ENCODE measurements around the gene RAB4B.
A peak's percentile ranks its signal among the peaks of the same experiment; 100 is the strongest.
"Not testable (repeated sequence)": the region's sequence is repeated elsewhere in the genome, so short reads cannot be mapped to it uniquely, and the experiment has no call there.

Gene RAB4B

DNA sequence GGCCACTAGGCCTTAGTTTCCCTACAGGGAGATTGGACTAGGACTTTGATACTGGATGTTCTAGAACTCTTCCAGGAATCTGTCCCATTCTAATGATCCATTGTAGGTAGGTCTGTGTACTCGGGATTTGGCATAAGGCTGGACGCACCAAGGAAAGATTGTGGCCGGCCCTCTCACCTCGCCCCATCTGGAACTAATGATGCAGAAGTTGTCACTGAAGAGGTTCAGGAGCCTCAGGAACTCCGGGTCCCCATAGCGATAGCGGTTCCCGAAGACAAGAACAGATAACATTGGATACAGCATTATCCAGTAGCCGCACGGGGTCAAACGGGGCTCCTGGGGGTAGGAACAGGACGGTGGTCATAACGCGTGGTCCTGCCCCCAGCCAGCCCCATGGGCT is 32.1 kb downstream of the RAB4B start:
- TF ChIP-seq CTCF (IDR thresholded peaks at IDR 0.05): no peak
- peak overlapping the region; percentile 64 for H3K4me3 ChIP-seq
- H3K27ac ChIP-seq: peak overlapping the region in 1 of 2 donors; percentile 79
- DNase-seq (ENCODE audit: low spot score): no peak

DNA sequence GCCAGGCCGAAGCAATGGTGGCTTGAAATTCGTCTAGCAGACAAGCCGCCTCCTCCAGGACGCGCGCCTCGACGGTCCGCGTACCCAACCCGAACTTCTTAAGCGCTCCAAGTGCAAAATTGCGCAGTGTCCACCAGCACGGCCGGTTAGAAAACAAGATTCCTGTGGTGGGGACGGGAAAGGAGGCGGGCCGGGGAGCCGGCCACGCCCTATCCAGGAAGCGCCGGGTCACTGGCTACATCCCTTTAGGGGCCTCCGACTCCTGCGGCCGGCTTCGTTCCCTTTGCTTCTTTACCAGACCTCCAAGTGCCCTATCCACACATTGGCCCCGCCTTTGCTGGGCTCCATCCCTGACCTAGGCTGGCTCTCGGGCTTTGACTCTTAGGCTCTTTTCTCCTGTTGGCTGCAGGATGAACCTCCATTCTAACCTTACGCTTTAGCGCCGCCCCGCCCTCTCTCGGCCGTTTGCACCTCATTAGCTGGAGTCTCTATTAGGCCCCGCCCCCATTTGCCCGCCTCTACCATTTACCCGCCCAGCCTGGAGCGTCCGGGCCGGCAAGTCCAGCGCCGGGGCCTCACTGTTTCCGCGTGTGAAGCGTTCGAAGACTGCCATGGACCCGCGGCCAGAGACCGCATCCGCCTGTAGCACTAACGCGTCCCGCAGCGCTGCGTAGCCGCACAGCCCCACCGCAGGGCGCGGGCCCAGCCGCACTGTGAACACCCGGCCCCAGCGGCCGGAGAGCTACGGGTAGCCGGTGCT is 32.8 kb downstream of the RAB4B start:
- Histone ChIP-seq H3K27ac (peak overlapping the region in 1 of 2 donors; percentile 79), H3K4me3 (peak overlapping the region; percentile 64)
- DNase-seq (ENCODE audit: low spot score): peak; percentile 91

DNA sequence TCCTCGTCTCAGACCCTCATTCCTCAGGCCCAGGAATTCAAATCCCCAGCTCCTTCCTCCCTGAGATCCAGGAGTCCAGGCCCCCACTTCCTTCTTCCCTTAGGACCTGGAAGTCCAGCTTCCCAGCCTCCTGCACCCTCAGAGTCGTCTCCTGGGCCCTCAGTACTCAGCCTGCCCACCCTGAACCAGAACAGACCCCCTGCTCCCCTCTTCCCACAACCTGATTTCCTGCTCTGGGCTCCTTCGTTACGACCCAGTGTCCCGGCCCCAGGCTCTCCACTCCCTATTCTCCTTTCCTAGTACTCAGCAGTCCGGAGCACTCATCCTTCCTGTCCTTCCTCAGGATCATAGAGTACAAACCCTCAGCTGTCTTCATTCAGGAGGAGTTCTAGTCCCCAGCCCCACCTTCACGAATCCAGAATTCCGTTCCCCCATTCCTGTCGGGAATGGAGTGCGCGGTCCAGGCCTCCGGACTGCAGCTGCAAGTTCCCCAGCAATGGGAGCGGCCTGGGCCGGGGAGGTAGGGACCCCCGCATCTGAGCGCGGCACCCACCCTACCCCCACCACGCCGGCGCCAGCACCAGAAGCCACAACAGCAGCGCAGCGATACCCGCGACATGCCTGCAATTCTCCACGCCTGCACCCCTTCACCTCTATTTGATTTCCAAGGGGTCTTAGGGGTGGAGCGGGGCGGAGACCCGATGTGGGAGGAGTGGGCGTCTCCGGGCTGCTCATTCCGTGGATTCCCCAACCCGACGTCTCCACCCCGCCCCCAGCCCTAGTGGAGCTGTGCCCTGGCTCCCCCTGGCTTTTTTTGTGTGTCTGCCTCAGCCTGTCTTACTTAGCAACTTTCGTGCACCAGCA is 33.7 kb downstream of the RAB4B start:
- no peak for DNase-seq (ENCODE audit: low spot score)
- H3K27ac ChIP-seq: peak overlapping the region in 1 of 2 donors; percentile 79
- peak overlapping the region; percentile 64 for H3K4me3 ChIP-seq
- no peak for TF ChIP-seq CTCF (IDR thresholded peaks at IDR 0.05)

GRCh38 chr19:40812571-40812970 is 34.5 kb downstream of the RAB4B start:
- DNase-seq (ENCODE audit: low spot score); H3K4me3 ChIP-seq: not testable (repeated sequence)
- H3K27ac ChIP-seq: peak overlapping the region in 1 of 2 donors; percentile 57

DNA sequence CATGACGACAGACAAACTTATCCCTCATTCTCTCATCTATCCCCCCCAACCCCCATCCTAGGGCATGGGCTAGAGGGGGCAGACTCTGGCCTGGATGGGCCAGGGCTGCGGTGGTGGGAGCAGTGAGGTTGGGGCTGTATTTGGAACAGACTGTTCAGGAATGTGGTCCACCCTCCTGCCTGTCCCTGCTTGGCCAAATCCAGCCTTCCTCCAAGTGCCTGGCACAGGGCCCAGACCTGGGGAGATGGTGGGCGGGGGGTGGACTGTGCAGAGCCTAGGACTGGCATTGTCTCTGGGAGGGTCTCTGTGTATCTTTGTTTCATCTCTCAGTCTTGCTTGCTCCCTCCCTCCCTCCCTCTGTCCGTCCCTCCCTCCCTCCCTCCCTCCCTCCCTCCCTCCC is 35.1 kb downstream of the RAB4B start:
- no peak for DNase-seq (ENCODE audit: low spot score)
- no peak for TF ChIP-seq CTCF (IDR thresholded peaks at IDR 0.05)
- Histone ChIP-seq H3K4me3 (peak overlapping the region; percentile 30), H3K27ac (peak overlapping the region in 1 of 2 donors; percentile 57)

DNA sequence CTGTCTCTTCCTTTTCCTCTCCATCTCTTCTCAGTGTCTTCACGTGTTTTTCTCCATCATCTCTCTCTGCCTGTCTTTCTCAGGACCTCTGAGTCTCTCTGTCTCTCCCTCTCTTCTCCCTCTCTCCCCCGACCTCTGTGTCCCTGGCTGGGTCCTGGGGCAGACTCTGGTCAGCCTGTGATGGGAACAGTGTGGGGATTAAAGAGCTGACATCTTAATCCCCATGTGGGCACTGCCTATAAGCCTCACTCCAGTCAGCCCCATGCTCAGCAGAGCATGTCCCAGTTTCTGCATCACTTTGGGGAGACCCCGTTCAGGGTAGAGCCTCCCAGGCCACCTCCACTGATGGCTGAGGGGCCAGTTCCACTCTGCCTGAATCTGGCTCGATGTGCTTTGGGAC is 37.2 kb downstream of the RAB4B start:
- TF ChIP-seq CTCF (IDR thresholded peaks at IDR 0.05): no peak
- no peak for DNase-seq (ENCODE audit: low spot score)

GRCh38 chr19:40818480-40819399 is 40.7 kb downstream of the RAB4B start:
- Histone ChIP-seq H3K27ac (peak overlapping the region in 1 of 2 donors; percentile 63), H3K4me3 (peak overlapping the region; percentile 63)
- not testable (repeated sequence) for DNase-seq (ENCODE audit: low spot score)

More for the DNA sequence above, 37.2 kb downstream of the RAB4B start:
- Histone ChIP-seq H3K27ac (no peak overlapping the region), H3K4me3 (no peak overlapping the region)

Data from coronary artery (tissue), 2 donors.